IMR-90 (cell line): ENCODE measurements around the gene NFKBIZ. TPM values are rescaled to one million over a fixed set of nuclear protein-coding genes. Genes with fewer than 3 reads are reported as not detected.

ENCODE experiments used
- ATAC-seq: fragments of 200-7000 bp; cut with Tn5 transposase; 2 replicates; pipeline ENCODE4 v1.9.1; 2020; ENCODE audit warnings: low read depth, mild to moderate bottlenecking, moderate library complexity
- BruUV-seq: library from RNA; stranded (reverse); fragments of 400-500 nt; replicated peaks from 2 replicates; lab custom pipeline; 2021; lab: Mats Ljungman, UMichigan
- CTCF ChIA-PET: fragments of 300-600 bp; formaldehyde crosslinking; extraction: SDS; loops from one replicate; lab custom pipeline; 2021; ENCODE audit warnings: antibody characterized with exemption; lab: Yijun Ruan, JAX
- POLR2A ChIA-PET: fragments of 300-600 bp; sonication (Branson Sonifier 250); formaldehyde crosslinking; loops from one replicate; lab custom pipeline; 2022; ENCODE audit warnings: antibody characterized with exemption; ENCODE audit not compliant: unreplicated experiment; lab: Charles Lee
- DNase-seq: peaks from one replicate; pipeline ENCODE4 v3.0.0; 2013
- H2AFZ ChIP-seq: replicated peaks from 2 replicates; pipeline ENCODE3; 2013; ENCODE audit warnings: low read length, mild to moderate bottlenecking; ENCODE audit not compliant: poor library complexity
- H2AK5ac ChIP-seq: 2 replicates; pipeline ENCODE4 v1.6.1; 2013; ENCODE audit warnings: low read depth, low read length, inconsistent platforms
- H2AK9ac ChIP-seq: replicated peaks from 2 replicates; pipeline ENCODE3; 2013; ENCODE audit warnings: mild to moderate bottlenecking, low read depth, low read length, moderate library complexity; ENCODE audit not compliant: poor library complexity
- H2BK120ac ChIP-seq: 2 replicates; pipeline ENCODE4 v1.6.1; 2013; ENCODE audit warnings: low read depth, low read length, inconsistent platforms
- H2BK15ac ChIP-seq: 3 replicates; pipeline ENCODE4 v1.6.1; 2013; ENCODE audit warnings: low read depth, low read length, inconsistent platforms
- H2BK20ac ChIP-seq: 2 replicates; pipeline ENCODE4 v1.6.1; 2013; ENCODE audit warnings: low read depth, mild to moderate bottlenecking, inconsistent platforms, low read length, moderate library complexity
- H2BK5ac ChIP-seq: 2 replicates; pipeline ENCODE4 v1.6.1; 2013; ENCODE audit warnings: mild to moderate bottlenecking, low read depth, low read length, inconsistent platforms; ENCODE audit not compliant: poor library complexity, severe bottlenecking
- H3K14ac ChIP-seq: replicated peaks from 2 replicates; pipeline ENCODE4 v1.6.1; 2013; ENCODE audit warnings: low read depth, low read length, inconsistent platforms
- H3K18ac ChIP-seq: 2 replicates; pipeline ENCODE4 v1.6.1; 2013; ENCODE audit warnings: low read depth, low read length, control low read depth
- H3K23ac ChIP-seq: 2 replicates; pipeline ENCODE4 v1.6.1; 2013; ENCODE audit warnings: low read depth, low read length, inconsistent platforms
- H3K27ac ChIP-seq: 2 replicates; pipeline ENCODE4 v1.5.1; 2013; ENCODE audit warnings: mild to moderate bottlenecking, control low read depth, low read length; ENCODE audit not compliant: insufficient read depth
- H3K27me3 ChIP-seq: 2 replicates; pipeline ENCODE4 v1.6.1; 2013; ENCODE audit warnings: low read length; ENCODE audit not compliant: control insufficient read depth, insufficient read depth
- H3K36me3 ChIP-seq: 2 replicates; pipeline ENCODE4 v1.6.1; 2013; ENCODE audit warnings: low read length, mixed read lengths; ENCODE audit not compliant: control insufficient read depth, insufficient read depth
- H3K4ac ChIP-seq: 2 replicates; pipeline ENCODE4 v1.6.1; 2013; ENCODE audit warnings: low read depth, low read length, inconsistent platforms
- H3K4me1 ChIP-seq: 2 replicates; pipeline ENCODE4 v1.6.1; 2013; ENCODE audit warnings: low read length, mixed read lengths; ENCODE audit not compliant: control insufficient read depth, insufficient read depth
- H3K4me2 ChIP-seq: 2 replicates; pipeline ENCODE4 v1.6.1; 2013; ENCODE audit warnings: low read depth, mild to moderate bottlenecking, control low read depth, low read length, moderate library complexity
- H3K4me3 ChIP-seq: 2 replicates; pipeline ENCODE4 v1.5.1; 2013; ENCODE audit warnings: low read depth, mild to moderate bottlenecking, control low read depth, low read length, moderate library complexity; ENCODE audit not compliant: insufficient read depth
- H3K56ac ChIP-seq: 2 replicates; pipeline ENCODE4 v1.6.1; 2013; ENCODE audit warnings: low read length, inconsistent platforms; ENCODE audit not compliant: insufficient read depth; ENCODE audit errors: extremely low read depth
- H3K79me1 ChIP-seq, 2 experiments: 2 replicates each; pipeline ENCODE4 v1.6.1; 2013; ENCODE audit warnings: low read length in 2 of 2, inconsistent platforms in 1 of 2, low read depth in 1 of 2
- H3K9ac ChIP-seq: 2 replicates; pipeline ENCODE4 v1.6.1; 2013; ENCODE audit warnings: low read depth, low read length, control low read depth
- H3K9me1 ChIP-seq: 2 replicates; pipeline ENCODE4 v1.6.1; 2013; ENCODE audit warnings: low read length, inconsistent platforms; ENCODE audit not compliant: insufficient read depth
- H3K9me3 ChIP-seq: 2 replicates; pipeline ENCODE4 v1.6.1; 2013; ENCODE audit warnings: low read length; ENCODE audit not compliant: control insufficient read depth, insufficient read depth
- H4K20me1 ChIP-seq: 2 replicates; pipeline ENCODE4 v1.6.1; 2013; ENCODE audit warnings: low read length, inconsistent platforms; ENCODE audit not compliant: insufficient read depth
- H4K5ac ChIP-seq: 2 replicates; pipeline ENCODE4 v1.6.1; 2013; ENCODE audit warnings: mild to moderate bottlenecking, low read depth, low read length, control low read depth
- H4K8ac ChIP-seq, 2 experiments: 2 replicates each; pipeline ENCODE4 v1.6.1; 2013; ENCODE audit warnings: low read depth in 2 of 2, low read length in 2 of 2, control low read depth in 1 of 2, inconsistent platforms in 1 of 2
- H4K91ac ChIP-seq: 2 replicates; pipeline ENCODE4 v1.6.1; 2013; ENCODE audit warnings: low read depth, low read length, inconsistent platforms; ENCODE audit not compliant: insufficient read depth
- BHLHE40 ChIP-seq: fragments of 150-350 bp; IDR thresholded peaks from 2 replicates; pipeline ENCODE4 v1.6.1; 2016; ENCODE audit warnings: mild to moderate bottlenecking, low read depth, low read length
- CEBPB ChIP-seq: IDR thresholded peaks from 2 replicates; pipeline ENCODE4 v1.6.1; 2012; ENCODE audit warnings: low read depth, low read length, improper control_type of control experiment
- CTCF ChIP-seq: conservative IDR thresholded peaks from 2 replicates; pipeline ENCODE4 v1.5.1; 2012; ENCODE audit warnings: mild to moderate bottlenecking, low read depth, low read length, improper control_type of control experiment
- FOS ChIP-seq: fragments of 150-350 bp; IDR thresholded peaks from 2 replicates; pipeline ENCODE4 v1.6.1; 2016; ENCODE audit warnings: low read depth, low read length
- MAFK ChIP-seq: IDR thresholded peaks from 2 replicates; pipeline ENCODE4 v1.6.1; 2012; ENCODE audit warnings: low read depth, low read length, improper control_type of control experiment
- MAZ ChIP-seq: IDR thresholded peaks from 2 replicates; pipeline ENCODE4 v1.6.1; 2012; ENCODE audit warnings: low read depth, mild to moderate bottlenecking, low read length, improper control_type of control experiment, moderate library complexity, borderline replicate concordance
- MXI1 ChIP-seq: IDR thresholded peaks from 2 replicates; pipeline ENCODE4 v1.6.1; 2012; ENCODE audit warnings: low read depth, mild to moderate bottlenecking, low read length, moderate library complexity, borderline replicate concordance
- NFE2L2 ChIP-seq: fragments of 150-350 bp; IDR thresholded peaks from 2 replicates; pipeline ENCODE4 v1.6.1; 2016; ENCODE audit warnings: low read depth, mild to moderate bottlenecking, low read length
- POLR2A ChIP-seq: IDR thresholded peaks from 2 replicates; pipeline ENCODE4 v1.6.1; 2012; ENCODE audit warnings: mild to moderate bottlenecking, low read depth, low read length
- RAD21 ChIP-seq: IDR thresholded peaks from 2 replicates; pipeline ENCODE4 v1.6.1; 2012; ENCODE audit warnings: low read length, improper control_type of control experiment
- RCOR1 ChIP-seq: IDR thresholded peaks from 2 replicates; pipeline ENCODE4 v1.6.1; 2012; ENCODE audit warnings: mild to moderate bottlenecking, low read length, improper control_type of control experiment; ENCODE audit not compliant: insufficient replicate concordance
- RFX5 ChIP-seq: IDR thresholded peaks from 2 replicates; pipeline ENCODE4 v1.8.0; 2012; ENCODE audit warnings: low read depth, mild to moderate bottlenecking, low read length, moderate library complexity
- SMC3 ChIP-seq: fragments of 150-350 bp; IDR thresholded peaks from 2 replicates; pipeline ENCODE4 v1.6.1; 2016; ENCODE audit warnings: low read depth, mild to moderate bottlenecking, antibody characterized with exemption, low read length, moderate library complexity
- WGBS, 2 experiments: methylation state at CpG; one replicate each; pipeline versions ENCODE4 v1.1.5 to v1.1.7; 2013; ENCODE audit warnings: missing lambda C conversion rate in 2 of 2; ENCODE audit not compliant: insufficient read length in 1 of 2; ENCODE audit errors: extremely low coverage in 2 of 2; 5-methylcytosine and 5-hydroxymethylcytosine counted together
- dilution Hi-C: fragments of 300-500 bp; cut with HindIII; formaldehyde crosslinking; loops from one replicate; pipeline ENCODE4 v1.14.3; 2018; ENCODE audit warnings: low sequenced_read_pairs; ENCODE audit not compliant: unreplicated experiment
- in situ Hi-C: fragments of 300-500 bp; cut with MboI; formaldehyde crosslinking; loops from 3 replicates; pipeline ENCODE4 v1.14.3; 2019; ENCODE audit warnings: low sequenced_read_pairs, inconsistent platforms, mixed read lengths
- intact Hi-C: fragments of 100-400 bp; cut with micrococcal nuclease; formaldehyde crosslinking; loops from 2 replicates; pipeline ENCODE4 v1.10.0; 2022
- polyA plus RNA-seq, 3 experiments: library from polyadenylated mRNA; depleted of rRNA; stranded (reverse); fragments of >200 nt; gene quantifications; 2 replicates each; pipeline ENCODE4 v1.2.3, GENCODE V29; 2012; ENCODE audit warnings: low replicate concordance in 1 of 3
- total RNA-seq: library from RNA; depleted of rRNA; stranded (reverse); fragments of >200 nt; gene quantifications from 2 replicates; pipeline ENCODE4 v1.2.3, GENCODE V29; 2012
- TF ChIP-seq, protein P1 (sequence below): fragments of 150-350 bp; IDR thresholded peaks from 2 replicates; pipeline ENCODE4 v1.6.1; 2017; ENCODE audit warnings: mild to moderate bottlenecking, antibody characterized with exemption, low read length, low read depth
- TF ChIP-seq, protein P2 (sequence below): fragments of 150-350 bp; IDR thresholded peaks from 2 replicates; pipeline ENCODE4 v1.6.1; 2016; ENCODE audit warnings: low read depth, mild to moderate bottlenecking, low read length, moderate library complexity, borderline replicate concordance

The NFKBIZ gene
- total and polyA plus RNA-seq, 2 of the 4 experiments (the other 2 are of a cell fraction) = 35.0 to 40.9 TPM

- Histone ChIP-seq H4K5ac (peak overlapping the region; percentile 81; the same call in 1 of the 2 replicates), H2AFZ (no peak overlapping the region), H3K36me3 (no peaks in the 10 kb centered on the region), H3K4me3 (no peak overlapping the region), H3K4ac (peak overlapping the region; percentile 49; the same call in 1 of the 2 replicates), H3K79me1 (peaks cover 0 to 3% of the 10 kb centered on the region in 2 experiments; a peak in 1 of 4 replicates), H3K18ac (peak overlapping the region; percentile 97; the same call in 1 of the 2 replicates), H3K9me3 (no peaks in the 10 kb centered on the region), H2AK5ac (peak overlapping the region; percentile 63), H3K27me3 (no peaks in the 10 kb centered on the region), H2AK9ac (no peak overlapping the region), H3K56ac (peak overlapping the region; percentile 7; the same call in 1 of the 2 replicates), H3K9me1 (peaks cover 3% of the 10 kb centered on the region; the same call in 1 of the 2 replicates), H3K4me1 (peaks cover 7% of the 10 kb centered on the region), H2BK20ac (peak overlapping the region; percentile 45; the same call in 1 of the 2 replicates), H4K8ac (peak overlapping the region; percentile 31 to 84), H4K91ac (peak overlapping the region; percentile 47; the same call in 1 of the 2 replicates), H4K20me1 (no peaks in the 10 kb centered on the region), H2BK5ac (peak overlapping the region; percentile 97), H3K4me2 (peak overlapping the region; percentile 25), H2BK15ac (peak overlapping the region; percentile 55; the same call in 1 of the 3 replicates), H2BK120ac (peak overlapping the region; percentile 70), H3K14ac (peak overlapping the region; percentile 39), H3K27ac (peak overlapping the region; percentile 45; the same call in 1 of the 2 replicates), H3K23ac (no peak overlapping the region; the same call in 1 of the 2 replicates), H3K9ac (no peak overlapping the region)
- TF ChIP-seq RFX5 (no peak), BHLHE40 (no peak), MXI1 (no peak), FOS (no peak), CEBPB (no peak), RAD21 (no peak), MAFK (no peak), CTCF (no peak), NFE2L2 (no peak), MAZ (no peak), POLR2A (no peak), SMC3 (no peak), RCOR1 (no peak)
- TF ChIP-seq, protein P1, sequence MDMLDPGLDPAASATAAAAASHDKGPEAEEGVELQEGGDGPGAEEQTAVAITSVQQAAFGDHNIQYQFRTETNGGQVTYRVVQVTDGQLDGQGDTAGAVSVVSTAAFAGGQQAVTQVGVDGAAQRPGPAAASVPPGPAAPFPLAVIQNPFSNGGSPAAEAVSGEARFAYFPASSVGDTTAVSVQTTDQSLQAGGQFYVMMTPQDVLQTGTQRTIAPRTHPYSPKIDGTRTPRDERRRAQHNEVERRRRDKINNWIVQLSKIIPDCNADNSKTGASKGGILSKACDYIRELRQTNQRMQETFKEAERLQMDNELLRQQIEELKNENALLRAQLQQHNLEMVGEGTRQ = no peak
- TF ChIP-seq, protein P2, sequence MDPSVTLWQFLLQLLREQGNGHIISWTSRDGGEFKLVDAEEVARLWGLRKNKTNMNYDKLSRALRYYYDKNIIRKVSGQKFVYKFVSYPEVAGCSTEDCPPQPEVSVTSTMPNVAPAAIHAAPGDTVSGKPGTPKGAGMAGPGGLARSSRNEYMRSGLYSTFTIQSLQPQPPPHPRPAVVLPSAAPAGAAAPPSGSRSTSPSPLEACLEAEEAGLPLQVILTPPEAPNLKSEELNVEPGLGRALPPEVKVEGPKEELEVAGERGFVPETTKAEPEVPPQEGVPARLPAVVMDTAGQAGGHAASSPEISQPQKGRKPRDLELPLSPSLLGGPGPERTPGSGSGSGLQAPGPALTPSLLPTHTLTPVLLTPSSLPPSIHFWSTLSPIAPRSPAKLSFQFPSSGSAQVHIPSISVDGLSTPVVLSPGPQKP = no peak
- DNase-seq = peak; percentile 55
- dilution Hi-C loops = no loop called here
- ChIA-PET CTCF (interaction anchor here (1.5 kb wide), 1 partner anchor 26 kb away, joined by 4 read pairs; no protein-coding TSS in a partner anchor), POLR2A (no interaction called here)
- no peak; the same call in 1 of the 2 replicates for ATAC-seq
- WGBS, 2 experiments = no CpG with 5 or more reads among the region's 3 CpGs
- no TSS peak for BruUV-seq
- intact Hi-C loops = no loop called here
- in situ Hi-C loops = no loop called here
These were observed 54.1 kb downstream of the NFKBIZ start for GRCh38 chr3:101903451-101903871.
